ENCODE measurements around the gene FILIP1.
"Not testable (repeated sequence)": the region's sequence is repeated elsewhere in the genome, so short reads cannot be mapped to it uniquely, and the experiment has no call there.

Gene FILIP1

DNA sequence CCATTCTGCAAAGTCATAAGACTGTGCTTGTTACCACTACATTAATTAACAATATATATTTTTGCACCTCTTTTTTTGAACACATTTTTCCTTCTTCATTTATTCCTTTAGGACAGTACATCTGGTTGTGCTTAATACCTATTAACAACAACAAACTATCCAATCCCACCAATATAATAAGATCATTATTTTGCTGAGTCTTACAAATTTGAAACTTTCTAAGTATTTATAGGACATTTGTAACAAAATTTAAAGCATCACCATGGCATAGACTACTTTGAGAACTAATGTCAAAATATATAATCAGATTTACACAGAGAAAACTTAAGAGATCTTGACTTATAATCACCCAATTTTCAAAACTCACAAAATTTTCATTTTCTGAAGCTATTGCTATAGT lies 47.9 kb downstream of the FILIP1 start:
- no peak for DNase-seq

DNA sequence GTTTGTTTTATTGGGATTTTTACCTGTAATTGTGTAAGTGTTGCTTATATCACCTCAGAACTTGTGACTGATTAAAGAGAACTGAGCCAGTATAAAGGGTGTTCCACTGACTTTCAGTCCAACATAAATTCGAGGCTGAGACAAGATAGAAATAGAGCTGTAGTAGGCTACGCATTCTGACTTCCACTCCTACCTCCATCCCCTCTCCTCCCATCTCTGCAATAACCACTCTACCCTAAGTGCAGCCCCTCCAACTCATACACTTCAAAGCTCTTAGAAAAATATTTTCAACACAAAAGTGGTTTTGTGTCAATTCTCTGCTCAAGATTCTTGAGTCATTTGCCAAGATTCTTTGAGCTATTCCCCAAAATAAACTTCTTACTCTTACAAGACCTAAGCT lies 48.7 kb downstream of the FILIP1 start:
- DNase-seq: no peak

- DNase-seq: not testable (repeated sequence)
These were observed 51.7 kb downstream of the FILIP1 start for GRCh38 chr6:75441883-75442282.

DNA sequence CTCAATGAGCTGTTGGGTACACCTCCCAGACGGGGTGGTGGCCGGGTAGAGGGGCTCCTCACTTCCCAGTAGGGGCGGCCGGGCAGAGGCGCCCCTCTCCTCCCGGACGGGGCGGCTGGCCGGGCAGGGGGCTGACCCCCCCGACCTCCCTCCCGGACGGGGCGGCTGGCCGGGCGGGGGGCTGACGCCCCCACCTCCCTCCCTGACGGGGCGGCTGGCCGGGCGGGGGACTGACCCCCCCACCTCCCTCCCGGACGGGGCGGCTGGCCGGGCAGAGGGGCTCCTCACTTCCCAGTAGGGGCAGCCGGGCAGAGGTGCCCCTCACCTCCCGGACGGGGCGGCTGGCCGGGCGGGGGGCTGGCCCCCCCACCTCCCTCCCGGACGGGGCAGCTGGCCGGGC lies 52.1 kb downstream of the FILIP1 start:
- not testable (repeated sequence) for DNase-seq

- no peak for DNase-seq
These were observed 55.0 kb downstream of the FILIP1 start for GRCh38 chr6:75438442-75439116.

GRCh38 chr6:75438013-75438431 lies 55.6 kb downstream of the FILIP1 start:
- DNase-seq: no peak

- no peak for DNase-seq
These were observed 56.1 kb downstream of the FILIP1 start for GRCh38 chr6:75437421-75437891.

DNA sequence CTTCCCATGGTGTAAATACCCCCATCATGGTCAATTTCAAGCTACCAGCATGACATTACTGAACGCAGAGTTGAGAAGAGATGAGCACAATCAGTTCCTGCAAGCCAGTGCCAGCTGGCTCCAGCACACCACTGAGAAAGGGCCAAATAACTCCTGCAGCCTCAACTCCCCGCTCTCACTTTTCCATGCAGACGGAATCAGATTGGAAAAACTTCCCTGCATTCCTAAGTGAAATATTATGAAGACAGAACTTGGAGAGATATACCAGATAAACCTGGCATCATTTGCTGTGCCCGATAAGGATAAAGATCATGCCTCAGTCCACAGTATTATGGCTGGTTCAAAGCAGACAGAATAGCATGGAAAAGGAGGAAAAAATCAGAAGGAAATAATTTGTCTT lies 56.7 kb downstream of the FILIP1 start:
- DNase-seq: no peak

- not testable (repeated sequence) for DNase-seq
These were observed 60.8 kb downstream of the FILIP1 start for GRCh38 chr6:75432809-75433208.

DNA sequence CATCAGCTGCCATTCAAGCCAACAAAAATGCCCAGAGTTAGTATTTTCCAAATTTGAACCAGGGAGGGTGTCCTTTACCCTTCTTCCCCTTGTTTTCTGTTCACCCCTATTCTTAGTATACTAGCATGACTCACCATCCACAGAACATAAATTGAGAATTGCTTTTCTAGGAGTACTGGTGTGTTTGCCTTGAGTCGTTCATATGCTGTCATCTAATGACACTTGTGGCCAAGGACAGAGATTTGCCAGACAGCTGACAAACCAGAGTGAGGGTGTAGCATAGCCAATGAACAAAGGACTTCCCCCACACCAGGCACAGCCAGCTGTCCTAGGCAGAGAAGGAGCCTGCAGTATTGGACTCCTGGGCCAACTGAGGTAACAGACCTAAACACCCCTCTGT lies 62.2 kb downstream of the FILIP1 start:
- DNase-seq: no peak

DNA sequence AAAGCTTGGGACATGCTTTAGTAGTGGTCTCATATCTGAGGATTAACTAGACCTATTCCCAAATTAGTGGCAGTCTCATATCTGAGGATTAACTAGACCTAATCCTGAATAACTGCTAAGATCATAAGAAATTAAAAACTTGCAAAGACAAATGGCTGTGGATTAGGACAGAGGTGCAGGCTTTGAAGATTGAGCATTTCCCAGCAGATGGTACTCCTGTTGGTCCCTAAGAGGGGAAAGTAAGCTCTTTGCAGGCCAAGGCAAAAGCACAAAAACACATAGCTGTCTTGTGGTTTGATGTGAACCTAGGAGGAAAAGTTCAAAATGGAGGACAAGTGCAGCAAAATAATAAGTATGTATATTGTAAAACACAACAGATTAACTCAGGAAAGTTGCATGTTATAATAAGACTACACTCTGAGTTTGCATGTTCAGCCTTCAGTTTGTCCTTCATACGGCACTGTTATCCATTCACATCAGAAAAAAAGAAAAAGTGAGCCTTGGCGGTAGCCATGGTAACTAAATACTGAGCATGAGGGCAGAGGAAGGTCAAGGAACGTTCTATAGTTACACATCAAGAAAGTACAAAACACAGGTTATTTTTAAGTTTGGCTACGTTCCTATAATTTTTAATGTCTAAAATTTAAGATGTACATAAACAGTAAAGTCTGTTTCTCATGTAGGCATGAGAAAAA lies 62.8 kb downstream of the FILIP1 start:
- DNase-seq: no peak

DNA sequence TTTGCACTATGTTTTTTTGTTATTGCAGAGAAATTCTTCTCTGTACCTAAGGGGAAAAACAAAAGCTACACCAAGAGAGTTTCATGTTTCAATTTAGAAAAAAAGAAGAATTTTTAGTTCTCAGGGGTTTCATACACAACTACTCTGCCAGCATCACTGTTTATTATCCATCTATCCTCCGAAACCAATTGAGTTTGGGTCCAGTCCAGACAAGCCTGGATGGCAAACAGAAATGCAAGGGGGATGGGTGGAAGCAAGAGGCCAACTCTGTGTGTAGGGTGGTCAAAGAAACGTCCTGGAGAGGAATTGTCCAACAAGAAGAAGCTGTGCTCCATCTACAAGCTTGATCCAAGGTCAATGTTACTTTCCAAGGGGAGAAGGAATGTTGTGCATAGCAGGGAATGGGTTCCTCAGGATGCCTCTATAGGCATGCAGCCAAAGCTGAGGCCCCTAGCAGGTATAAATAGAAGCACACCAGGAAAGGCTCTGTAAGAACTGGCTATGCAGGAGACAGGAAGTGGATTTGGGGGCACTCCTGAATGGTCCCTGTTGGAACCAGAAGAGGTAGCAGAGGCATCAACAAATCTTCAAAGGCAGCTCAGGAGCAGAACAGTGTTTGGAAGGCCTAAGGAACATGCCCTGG lies 64.4 kb downstream of the FILIP1 start:
- no peak for DNase-seq

DNA sequence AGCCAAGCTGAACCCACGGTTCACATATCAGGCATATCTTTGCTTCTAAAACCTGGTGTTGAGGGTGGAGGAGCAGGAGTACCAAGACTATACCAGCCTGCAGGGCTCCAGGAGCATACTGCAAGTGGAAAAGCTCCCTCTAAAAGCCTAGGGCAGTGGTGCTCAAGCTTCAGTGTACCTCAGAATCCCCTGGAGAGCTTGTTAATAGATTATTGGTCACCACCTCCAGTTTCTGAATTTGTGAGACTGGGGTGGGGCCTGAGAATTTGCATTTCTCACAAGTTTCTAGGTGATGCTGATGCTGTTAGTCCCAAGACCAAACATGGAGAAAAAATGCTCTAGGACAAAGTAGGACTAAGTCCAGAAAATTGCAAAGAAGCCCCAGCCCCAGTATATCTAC lies 65.4 kb downstream of the FILIP1 start:
- DNase-seq: no peak

- no peak for DNase-seq
These were observed 66.3 kb downstream of the FILIP1 start for GRCh38 chr6:75427329-75427728.

GRCh38 chr6:75424618-75425548 lies 68.7 kb downstream of the FILIP1 start:
- no peak for DNase-seq

DNA sequence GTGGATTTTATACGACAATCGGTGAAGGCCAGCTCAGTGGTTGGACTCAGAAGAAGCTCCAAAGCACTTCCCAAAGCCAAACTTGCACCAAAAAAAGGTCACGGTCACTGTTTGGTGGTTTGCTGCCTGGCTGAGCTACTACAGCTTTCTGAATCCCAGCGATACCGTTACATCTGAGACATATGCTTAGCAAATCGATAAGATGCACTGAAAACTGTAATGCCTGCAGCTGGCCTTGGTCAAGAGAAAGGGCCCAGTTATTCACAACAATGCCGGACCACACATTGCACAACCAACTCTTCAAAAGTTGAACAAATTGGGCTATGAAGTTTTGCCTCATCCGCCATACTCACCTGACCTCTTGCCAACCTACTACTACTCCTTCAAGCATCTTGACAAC lies 70.2 kb downstream of the FILIP1 start:
- DNase-seq: no peak

DNA sequence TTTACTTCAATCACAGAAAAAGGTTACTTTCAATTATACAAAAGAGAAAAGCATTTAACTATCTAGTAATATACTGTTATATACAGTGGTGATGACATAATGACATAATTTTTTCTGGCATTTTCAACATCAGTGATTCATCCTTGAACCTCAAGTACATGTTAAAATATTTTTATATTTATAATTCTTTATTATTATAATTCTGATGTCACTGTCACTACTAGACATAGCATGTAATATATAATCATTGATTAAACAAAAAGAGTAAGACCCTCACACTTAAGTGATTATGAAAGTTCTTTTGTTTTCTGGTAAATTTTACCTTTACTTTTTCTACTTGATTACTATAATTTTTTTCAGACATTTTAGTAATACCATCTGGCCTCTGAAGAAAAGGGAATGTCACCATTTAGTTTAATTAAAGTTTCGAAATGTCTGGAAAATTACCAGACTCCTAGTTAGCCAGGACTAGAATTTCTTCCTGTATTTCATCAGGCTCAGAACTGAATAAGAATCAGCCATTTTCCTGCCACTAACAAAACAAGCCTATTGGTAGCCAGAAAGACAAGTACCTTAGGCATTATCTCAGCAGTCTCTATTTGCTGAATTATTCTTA lies 71.5 kb downstream of the FILIP1 start:
- DNase-seq: no peak

DNA sequence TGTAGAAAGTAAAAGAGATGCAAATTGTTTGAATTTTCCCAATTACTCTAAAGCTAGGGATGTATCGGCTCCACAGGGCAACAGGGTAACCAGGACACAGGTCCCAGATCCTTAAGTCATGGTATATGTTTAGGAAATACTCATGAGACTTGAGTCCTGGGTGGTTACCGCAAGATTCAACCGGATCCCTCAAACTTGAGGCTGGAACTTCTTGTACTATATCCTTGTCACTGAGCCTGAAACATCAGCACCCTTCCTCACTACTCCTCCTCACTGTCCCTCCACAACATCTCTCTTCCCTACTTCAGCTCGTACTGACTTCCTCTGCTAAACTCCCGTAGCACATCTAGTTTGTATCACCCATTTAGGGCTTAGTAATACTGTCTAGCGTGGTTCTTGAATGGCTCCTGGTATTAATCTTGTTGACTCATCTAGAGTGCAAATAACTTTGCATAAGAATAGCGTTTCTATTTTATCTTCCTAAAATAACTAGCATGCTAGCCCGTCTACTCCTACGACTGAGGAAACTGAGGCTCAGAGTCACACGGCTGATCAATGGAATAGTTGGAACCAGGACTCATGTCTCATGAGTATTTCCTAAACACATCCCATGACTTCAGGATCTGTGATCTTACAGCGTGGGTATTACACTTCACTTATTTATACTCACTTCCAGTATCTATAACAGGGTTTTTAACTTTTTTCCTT lies 72.1 kb downstream of the FILIP1 start:
- no peak for DNase-seq

DNA sequence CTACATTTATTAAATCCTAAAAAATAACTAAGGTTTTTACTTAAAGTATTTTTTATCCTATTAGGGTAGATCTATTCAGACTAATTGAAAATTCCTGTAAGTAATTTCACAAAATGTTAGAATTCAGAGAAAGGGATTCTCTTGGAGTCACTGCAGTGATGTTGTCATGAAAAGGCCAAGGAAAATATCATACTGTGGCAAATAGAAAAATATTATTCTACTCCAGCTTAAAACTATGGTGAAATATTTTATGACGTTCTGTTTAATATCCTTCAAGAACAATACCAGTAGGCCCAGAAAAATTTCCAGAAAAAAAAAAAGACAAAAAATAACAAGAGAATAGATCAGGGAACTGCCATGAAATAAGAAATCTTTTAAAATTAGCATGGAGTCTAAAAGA lies 73.6 kb downstream of the FILIP1 start:
- no peak for DNase-seq

DNA sequence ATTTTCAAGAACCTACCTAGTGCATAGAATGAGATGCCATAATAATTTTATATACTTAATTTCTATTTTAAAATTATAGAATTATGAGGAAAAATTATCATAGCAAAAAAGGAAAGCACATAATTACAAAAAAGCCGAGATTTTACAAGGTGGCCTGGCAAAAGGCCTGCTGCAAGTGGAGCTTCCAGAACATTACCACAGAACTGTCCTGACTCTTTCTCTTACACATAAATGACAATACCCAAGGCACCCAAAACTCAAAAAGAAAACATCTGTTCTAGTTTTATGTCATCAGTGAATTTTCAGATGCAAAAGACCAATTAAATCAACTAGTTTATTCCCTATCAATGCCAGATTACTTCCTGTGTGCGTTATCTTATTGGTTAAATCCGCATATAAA lies 74.2 kb downstream of the FILIP1 start:
- no peak for DNase-seq

- no peak for DNase-seq
These were observed 75.4 kb downstream of the FILIP1 start for GRCh38 chr6:75418233-75418632.

- DNase-seq: no peak
These were observed 77.2 kb downstream of the FILIP1 start for GRCh38 chr6:75416443-75416842.
